IMR-90 (cell line): ENCODE results near the gene GDPD3.

Experiments used
- CEBPB ChIP-seq: IDR thresholded peaks from 2 replicates; pipeline ENCODE4 v1.6.1; 2012; ENCODE audit warnings: low read depth, low read length, improper control_type of control experiment
- POLR2A ChIP-seq: IDR thresholded peaks from 2 replicates; pipeline ENCODE4 v1.6.1; 2012; ENCODE audit warnings: mild to moderate bottlenecking, low read depth, low read length
- SMC3 ChIP-seq: fragments of 150-350 bp; IDR thresholded peaks from 2 replicates; pipeline ENCODE4 v1.6.1; 2016; ENCODE audit warnings: low read depth, mild to moderate bottlenecking, antibody characterized with exemption, low read length, moderate library complexity
- TF ChIP-seq, protein P1 (sequence below): conservative IDR thresholded peaks from 2 replicates; pipeline ENCODE4 v1.5.1; 2012; ENCODE audit warnings: mild to moderate bottlenecking, low read depth, low read length, improper control_type of control experiment

DNA sequence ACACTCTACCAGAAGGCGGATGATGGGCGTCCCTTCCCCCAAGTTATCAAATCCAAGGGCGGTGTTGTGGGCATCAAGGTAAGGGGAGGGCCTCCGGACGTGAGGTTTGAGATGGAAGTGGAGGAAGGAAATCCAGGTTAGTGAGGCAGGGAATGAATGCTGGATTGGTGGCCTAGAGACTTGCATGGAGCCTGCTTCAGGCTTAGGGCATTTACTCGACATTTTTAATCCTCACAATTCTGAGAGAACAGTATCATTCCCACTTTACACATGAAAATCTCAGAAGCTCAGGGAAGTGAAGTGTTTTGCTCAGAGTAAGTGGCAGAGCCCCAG, 45.8 kb downstream of the GDPD3 start:
- TF ChIP-seq CEBPB (no peak), POLR2A (no peak), SMC3 (no peak)
- TF ChIP-seq, protein P1, sequence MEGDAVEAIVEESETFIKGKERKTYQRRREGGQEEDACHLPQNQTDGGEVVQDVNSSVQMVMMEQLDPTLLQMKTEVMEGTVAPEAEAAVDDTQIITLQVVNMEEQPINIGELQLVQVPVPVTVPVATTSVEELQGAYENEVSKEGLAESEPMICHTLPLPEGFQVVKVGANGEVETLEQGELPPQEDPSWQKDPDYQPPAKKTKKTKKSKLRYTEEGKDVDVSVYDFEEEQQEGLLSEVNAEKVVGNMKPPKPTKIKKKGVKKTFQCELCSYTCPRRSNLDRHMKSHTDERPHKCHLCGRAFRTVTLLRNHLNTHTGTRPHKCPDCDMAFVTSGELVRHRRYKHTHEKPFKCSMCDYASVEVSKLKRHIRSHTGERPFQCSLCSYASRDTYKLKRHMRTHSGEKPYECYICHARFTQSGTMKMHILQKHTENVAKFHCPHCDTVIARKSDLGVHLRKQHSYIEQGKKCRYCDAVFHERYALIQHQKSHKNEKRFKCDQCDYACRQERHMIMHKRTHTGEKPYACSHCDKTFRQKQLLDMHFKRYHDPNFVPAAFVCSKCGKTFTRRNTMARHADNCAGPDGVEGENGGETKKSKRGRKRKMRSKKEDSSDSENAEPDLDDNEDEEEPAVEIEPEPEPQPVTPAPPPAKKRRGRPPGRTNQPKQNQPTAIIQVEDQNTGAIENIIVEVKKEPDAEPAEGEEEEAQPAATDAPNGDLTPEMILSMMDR = no peak
